Urinary bladder (tissue), 4 donors: ENCODE results near the gene LBHD1. TPM values are rescaled to one million over a fixed set of nuclear protein-coding genes. Genes with fewer than 3 reads are reported as not detected.
"Not testable (repeated sequence)": the region's sequence is repeated elsewhere in the genome, so short reads cannot be mapped to it uniquely, and the experiment has no call there.

Experiments
- DNase-seq: peaks from one replicate; pipeline ENCODE4 v3.0.0-alpha.2; 2015; ENCODE audit errors: extremely low spot score
- H3K27ac ChIP-seq: one replicate; pipeline ENCODE4 v1.5.1; 2013; ENCODE audit warnings: low read depth, mild to moderate bottlenecking, moderate library complexity
- H3K36me3 ChIP-seq: one replicate; pipeline ENCODE4 v1.6.1; 2013; ENCODE audit warnings: mild to moderate bottlenecking, moderate library complexity; ENCODE audit not compliant: insufficient read depth
- H3K4me1 ChIP-seq: one replicate; pipeline ENCODE4 v1.6.1; 2013; ENCODE audit warnings: mild to moderate bottlenecking, moderate library complexity; ENCODE audit not compliant: insufficient read depth
- H3K4me3 ChIP-seq: one replicate; pipeline ENCODE4 v1.5.1; 2013; ENCODE audit warnings: low read depth, low read length
- WGBS: extraction: QIAGEN DNeasy Blood & Tissue Kit; methylation state at CpG from one replicate; pipeline ENCODE4 v1.1.7; 2013; 5-methylcytosine and 5-hydroxymethylcytosine counted together
- polyA plus RNA-seq: library from polyadenylated mRNA; stranded (reverse); fragments of 200-250 nt; gene quantifications from one replicate; pipeline ENCODE4 v1.2.3, GENCODE V29; 2013
- total RNA-seq: library from RNA; depleted of rRNA; stranded (reverse); fragments of >200 nt; gene quantifications from one replicate; pipeline ENCODE4 v1.2.3, GENCODE V29; 2014
- donor health status: healthy with polysubstance abuse.
- donor health status: healthy.

LBHD1 gene
- total and polyA plus RNA-seq, 2 donors: 2.8 to 3.1 TPM

GRCh38 chr11:62680825-62681240 is 8.8 kb upstream of the LBHD1 start:
- no peak for DNase-seq
- no peaks in the 10 kb centered on the region for H3K36me3 ChIP-seq
- H3K4me3 ChIP-seq: no peak overlapping the region
- H3K27ac ChIP-seq: no peak overlapping the region
- no peaks in the 10 kb centered on the region for H3K4me1 ChIP-seq
- 47% methylated on average over 4 of the region's 4 CpGs for WGBS

GRCh38 chr11:62678770-62679696 is 7.0 kb upstream of the LBHD1 start, which contains the start of gene UBXN1:
Gene UBXN1 (minus strand): TSS chr11:62679073. CDS start chr11:62678923, 150 bp downstream.
- Histone ChIP-seq H3K36me3 (no peaks in the 10 kb centered on the region), H3K4me3 (peak within 1 kb of the TSS; percentile 88), H3K27ac (peak within 1 kb of the TSS; percentile 82), H3K4me1 (no peaks in the 10 kb centered on the region)
- WGBS: 5% methylated on average over 55 of the region's 55 CpGs
- DNase-seq: peak; percentile 78

- Histone ChIP-seq H3K27ac (peak overlapping the region; percentile 82), H3K4me1 (no peaks in the 10 kb centered on the region), H3K4me3 (peak overlapping the region; percentile 88), H3K36me3 (no peaks in the 10 kb centered on the region)
- no peak for DNase-seq
- 3% methylated on average over 16 of the region's 16 CpGs for WGBS
Observed at GRCh38 chr11:62678433-62678769, 6.3 kb upstream of the LBHD1 start.

- DNase-seq: no peak
- H3K36me3 ChIP-seq: no peaks in the 10 kb centered on the region
- no peak overlapping the region for H3K27ac ChIP-seq
- 80% methylated on average over 15 of the region's 15 CpGs for WGBS
- H3K4me3 ChIP-seq: no peak overlapping the region
- H3K4me1 ChIP-seq: no peaks in the 10 kb centered on the region
Observed at GRCh38 chr11:62677714-62678113, 5.6 kb upstream of the LBHD1 start.

- no peak overlapping the region for H3K27ac ChIP-seq
- H3K4me1 ChIP-seq: no peaks in the 10 kb centered on the region
- no peaks in the 10 kb centered on the region for H3K36me3 ChIP-seq
- H3K4me3 ChIP-seq: no peak overlapping the region
- no peak for DNase-seq
- WGBS: 80% methylated on average over 6 of the region's 6 CpGs
Observed at GRCh38 chr11:62677156-62677555, 5.1 kb upstream of the LBHD1 start.

- WGBS: 52% methylated on average over 6 of the region's 6 CpGs
- Histone ChIP-seq H3K4me1 (no peaks in the 10 kb centered on the region), H3K36me3 (no peaks in the 10 kb centered on the region), H3K27ac (no peak overlapping the region), H3K4me3 (no peak overlapping the region)
- no peak for DNase-seq
Observed at GRCh38 chr11:62676698-62677097, 4.6 kb upstream of the LBHD1 start.

- H3K4me1 ChIP-seq, H3K4me3 ChIP-seq, H3K36me3 ChIP-seq, DNase-seq, H3K27ac ChIP-seq: not testable (repeated sequence)
- WGBS: 96% methylated on average over 10 of the region's 10 CpGs
Observed at GRCh38 chr11:62675415-62675814, 3.3 kb upstream of the LBHD1 start.

- Histone ChIP-seq H3K4me1 (no peaks in the 10 kb centered on the region), H3K4me3 (no peak overlapping the region), H3K36me3 (no peaks in the 10 kb centered on the region), H3K27ac (no peak overlapping the region)
- DNase-seq: no peak
- 78% methylated on average over 2 of the region's 2 CpGs for WGBS
Observed at GRCh38 chr11:62673196-62673525, 1.1 kb upstream of the LBHD1 start.

- under 1% methylated on average over 17 of the region's 17 CpGs for WGBS
- no peaks in the 10 kb centered on the region for H3K4me1 ChIP-seq
- DNase-seq: no peak
- no peaks in the 10 kb centered on the region for H3K36me3 ChIP-seq
- peak overlapping the region; percentile 67 for H3K4me3 ChIP-seq
- peak overlapping the region; percentile 89 for H3K27ac ChIP-seq
Observed at GRCh38 chr11:62671236-62671607, 845 bp downstream of the LBHD1 start.

GRCh38 chr11:62669420-62670161 is 2.5 kb downstream of the LBHD1 start:
- Histone ChIP-seq H3K36me3 (no peaks in the 10 kb centered on the region), H3K27ac (no peak overlapping the region), H3K4me1 (no peaks in the 10 kb centered on the region), H3K4me3 (no peak overlapping the region)
- no peak for DNase-seq
- WGBS: 77% methylated on average over 4 of the region's 4 CpGs

- no peak overlapping the region for H3K27ac ChIP-seq
- no peak overlapping the region for H3K4me3 ChIP-seq
- H3K36me3 ChIP-seq: no peaks in the 10 kb centered on the region
- no peak for DNase-seq
- no peaks in the 10 kb centered on the region for H3K4me1 ChIP-seq
- WGBS: 82% methylated on average over 2 of the region's 2 CpGs
Observed at GRCh38 chr11:62667460-62667859, 4.6 kb downstream of the LBHD1 start.

- H3K36me3 ChIP-seq: no peaks in the 10 kb centered on the region
- DNase-seq: no peak
- peak overlapping the region; percentile 74 for H3K4me3 ChIP-seq
- WGBS: 43% methylated on average over 16 of the region's 16 CpGs
- peak overlapping the region; percentile 82 for H3K27ac ChIP-seq
- H3K4me1 ChIP-seq: no peaks in the 10 kb centered on the region
Observed at GRCh38 chr11:62666259-62666926, 5.7 kb downstream of the LBHD1 start.

- peak overlapping the region; percentile 74 for H3K4me3 ChIP-seq
- 2% methylated on average over 39 of the region's 39 CpGs for WGBS
- H3K27ac ChIP-seq: peak overlapping the region; percentile 82
- no peaks in the 10 kb centered on the region for H3K36me3 ChIP-seq
- H3K4me1 ChIP-seq: no peaks in the 10 kb centered on the region
- DNase-seq: no peak
Observed at GRCh38 chr11:62665599-62666258, 6.3 kb downstream of the LBHD1 start.
